Stomach (tissue), 4 donors: ENCODE data around the gene SLC15A3.

Source experiments
- CTCF ChIP-seq, 7 experiments: fragments of 450-650 bp in 4 of 7; fragments of 200-600 bp in 3 of 7; sonication (generic) in 3 of 7; IDR thresholded peaks; one replicate each; pipeline ENCODE4 v1.5.1; 2016 to 2019; ENCODE audit warnings: antibody characterized with exemption in 7 of 7, control low read depth in 2 of 7, mild to moderate bottlenecking in 1 of 7
- POLR2AphosphoS5 ChIP-seq, 3 donors: sonication (generic); formaldehyde crosslinking; IDR thresholded peaks; one replicate each; pipeline ENCODE4 v1.6.1; 2016; ENCODE audit warnings: antibody characterized with exemption in 3 of 3

GRCh38 chr11:60899977-60900376 lies 52.0 kb downstream of the SLC15A3 start:
- TF ChIP-seq CTCF (IDR thresholded peaks at IDR 0.05), result no peak
- no peak for TF ChIP-seq POLR2AphosphoS5 (IDR thresholded peaks at IDR 0.05)
